Tibial nerve (tissue), 4 donors: ENCODE data around the gene EPB41L4A. TPM values are rescaled to one million over a fixed set of nuclear protein-coding genes. Genes with fewer than 3 reads are reported as not detected.

Source experiments
- DNase-seq, 2 donors: peaks; one replicate each; pipeline ENCODE4 v3.0.0-alpha.2; 2019; ENCODE audit warnings: low spot score in 2 of 2
- H3K27ac ChIP-seq, 4 donors: fragments of 200-600 bp; sonication (generic) in 3 of 4; one replicate each; pipeline ENCODE4 v1.5.1; 2017 to 2019; ENCODE audit warnings: mild to moderate bottlenecking in 1 of 4
- H3K27me3 ChIP-seq, 2 donors: fragments of 200-600 bp; sonication (generic) in 1 of 2; one replicate each; pipeline versions ENCODE4 v1.5.1 to v1.6.0; 2017 to 2019
- H3K36me3 ChIP-seq, 3 donors: fragments of 200-600 bp; sonication (generic); one replicate each; pipeline ENCODE4 v1.5.1; 2018 to 2019
- H3K4me1 ChIP-seq, 4 donors: fragments of 200-600 bp; sonication (generic) in 3 of 4; one replicate each; pipeline ENCODE4 v1.5.1; 2017 to 2019
- H3K4me3 ChIP-seq, 4 donors: fragments of 200-600 bp; sonication (generic) in 3 of 4; one replicate each; pipeline ENCODE4 v1.5.1; 2017 to 2019; ENCODE audit warnings: mild to moderate bottlenecking in 1 of 4, moderate library complexity in 1 of 4
- H3K9me3 ChIP-seq, 4 donors: fragments of 200-600 bp; sonication (generic) in 3 of 4; one replicate each; pipeline ENCODE4 v1.5.1; 2017 to 2019
- CTCF ChIP-seq, 5 experiments: fragments of 200-600 bp in 3 of 5; fragments of 450-650 bp in 2 of 5; sonication (generic) in 3 of 5; IDR thresholded peaks; one replicate each; pipeline ENCODE4 v1.5.1; 2016 to 2019; ENCODE audit warnings: antibody characterized with exemption in 5 of 5, mild to moderate bottlenecking in 3 of 5, moderate library complexity in 2 of 5
- EP300 ChIP-seq, 2 donors: sonication (generic); formaldehyde crosslinking; IDR thresholded peaks; one replicate each; pipeline ENCODE4 v1.6.1; 2017; ENCODE audit warnings: antibody characterized with exemption in 2 of 2, mild to moderate bottlenecking in 1 of 2
- POLR2A ChIP-seq, 2 donors: fragments of 450-650 bp; IDR thresholded peaks; one replicate each; pipeline ENCODE4 v1.6.1; 2017; ENCODE audit warnings: antibody characterized with exemption in 2 of 2, mild to moderate bottlenecking in 2 of 2, moderate library complexity in 2 of 2
- WGBS, 2 donors: methylation state at CpG; one replicate each; pipeline ENCODE4 v1.1.5; 2018; 5-methylcytosine and 5-hydroxymethylcytosine counted together
- total RNA-seq, 4 donors: library from RNA; depleted of rRNA; stranded (reverse); fragments of >200 nt; gene quantifications; one replicate each; pipeline ENCODE4 v1.1.0, GENCODE V29; 2016

The EPB41L4A gene
- total RNA-seq, 4 donors from 2014 or later: 10.6 to 38.1 (median 14.4) TPM

- no peak for TF ChIP-seq CTCF (IDR thresholded peaks at IDR 0.05)
- no peak for TF ChIP-seq EP300 (IDR thresholded peaks at IDR 0.05)
- TF ChIP-seq POLR2A (IDR thresholded peaks at IDR 0.05): no peak
- H3K9me3 ChIP-seq: no peaks in the 10 kb centered on the region
- no peaks in the 10 kb centered on the region for H3K27me3 ChIP-seq
- WGBS, 2 donors: 94 to 99% methylated on average over 2 of the region's 2 CpGs
- no peaks in the 10 kb centered on the region for H3K36me3 ChIP-seq
- DNase-seq: no peak
- H3K4me3 ChIP-seq: no peak overlapping the region
- H3K4me1 ChIP-seq: no peaks in the 10 kb centered on the region
- H3K27ac ChIP-seq: no peak overlapping the region
These were observed 114.3 kb downstream of the EPB41L4A start for GRCh38 chr5:112304743-112305142.

- H3K4me1 ChIP-seq: no peaks in the 10 kb centered on the region
- no peak for DNase-seq
- no peak overlapping the region for H3K27ac ChIP-seq
- WGBS, 2 donors: 75 to 76% methylated on average over 4 of the region's 4 CpGs
- no peaks in the 10 kb centered on the region for H3K36me3 ChIP-seq
- H3K9me3 ChIP-seq: peaks cover 0 to 7% (median 1%) of the 10 kb centered on the region in 4 donors
- no peaks in the 10 kb centered on the region for H3K27me3 ChIP-seq
- TF ChIP-seq CTCF (IDR thresholded peaks at IDR 0.05) (no peak), EP300 (IDR thresholded peaks at IDR 0.05) (no peak), POLR2A (IDR thresholded peaks at IDR 0.05) (no peak)
- H3K4me3 ChIP-seq: no peak overlapping the region
These were observed 115.4 kb downstream of the EPB41L4A start for GRCh38 chr5:112303685-112304084.

GRCh38 chr5:112294126-112294525 is 125.0 kb downstream of the EPB41L4A start:
- no peaks in the 10 kb centered on the region for H3K36me3 ChIP-seq
- H3K4me3 ChIP-seq: no peak overlapping the region
- no peaks in the 10 kb centered on the region for H3K27me3 ChIP-seq
- H3K9me3 ChIP-seq: peaks cover 0 to 15% (median 3%) of the 10 kb centered on the region in 4 donors
- no peak for TF ChIP-seq POLR2A (IDR thresholded peaks at IDR 0.05)
- no peak for TF ChIP-seq CTCF (IDR thresholded peaks at IDR 0.05)
- no peak for TF ChIP-seq EP300 (IDR thresholded peaks at IDR 0.05)
- 56 to 76% methylated on average over 5 of the region's 5 CpGs for WGBS, 2 donors
- no peak for DNase-seq
- peaks cover 0 to 9% (median 0%) of the 10 kb centered on the region in 4 donors for H3K4me1 ChIP-seq
- H3K27ac ChIP-seq: no peak overlapping the region

- H3K4me3 ChIP-seq: no peak overlapping the region
- peaks cover 0 to 9% (median 2%) of the 10 kb centered on the region in 4 donors for H3K9me3 ChIP-seq
- H3K36me3 ChIP-seq: no peaks in the 10 kb centered on the region
- no peak overlapping the region for H3K27ac ChIP-seq
- no peak for TF ChIP-seq POLR2A (IDR thresholded peaks at IDR 0.05)
- no peak for TF ChIP-seq EP300 (IDR thresholded peaks at IDR 0.05)
- no peak for TF ChIP-seq CTCF (IDR thresholded peaks at IDR 0.05)
- no peak for DNase-seq
- peaks cover 0 to 9% (median 0%) of the 10 kb centered on the region in 4 donors for H3K4me1 ChIP-seq
- H3K27me3 ChIP-seq: no peaks in the 10 kb centered on the region
- 60 to 71% methylated on average over 7 of the region's 7 CpGs for WGBS, 2 donors
These were observed 125.5 kb downstream of the EPB41L4A start for GRCh38 chr5:112293587-112293986.

GRCh38 chr5:112290691-112291090 is 128.4 kb downstream of the EPB41L4A start:
- TF ChIP-seq POLR2A (IDR thresholded peaks at IDR 0.05) (no peak), CTCF (IDR thresholded peaks at IDR 0.05) (no peak), EP300 (IDR thresholded peaks at IDR 0.05) (no peak)
- H3K4me3 ChIP-seq: no peak overlapping the region

More at GRCh38 chr5:112290691-112291090, 128.4 kb downstream of the EPB41L4A start:
- Histone ChIP-seq H3K4me1 (peaks cover 0 to 9% (median 0%) of the 10 kb centered on the region in 4 donors), H3K9me3 (no peaks in the 10 kb centered on the region), H3K27me3 (no peaks in the 10 kb centered on the region), H3K27ac (no peak overlapping the region), H3K36me3 (no peaks in the 10 kb centered on the region)
- DNase-seq: no peak
